CD4-positive, CD25-positive, alpha-beta regulatory T cell (primary cell): ENCODE results near the gene ZNF865. TPM values are rescaled to one million over a fixed set of nuclear protein-coding genes. Genes with fewer than 3 reads are reported as not detected.

Source experiments
- ATAC-seq, 2 donors: fragments of 150-1000 bp; cut with Tn5 transposase; one replicate each; pipeline ENCODE4 v1.10.0; 2021; ENCODE audit warnings: low read depth in 2 of 2, moderate number of reproducible peaks in 2 of 2, moderate library complexity in 1 of 2
- DNase-seq, 3 donors: peaks; one replicate each; pipeline versions ENCODE4 v3.0.0 to v3.0.0-alpha.2; 2012 to 2022; ENCODE audit warnings: mixed read lengths in 1 of 3
- H3K27ac ChIP-seq: one replicate; pipeline ENCODE4 v1.7.0; 2013; ENCODE audit warnings: mild to moderate bottlenecking, low read length; ENCODE audit not compliant: insufficient read depth, poor library complexity, severe bottlenecking
- H3K27me3 ChIP-seq: one replicate; pipeline ENCODE4 v1.7.0; 2013; ENCODE audit warnings: low read length; ENCODE audit not compliant: control insufficient read depth, insufficient read depth
- H3K36me3 ChIP-seq: one replicate; pipeline ENCODE4 v1.7.0; 2013; ENCODE audit warnings: mild to moderate bottlenecking, low read length, moderate library complexity; ENCODE audit not compliant: control insufficient read depth, insufficient read depth
- H3K4me1 ChIP-seq: 2 replicates; pipeline ENCODE4 v1.7.0; 2013; ENCODE audit warnings: mild to moderate bottlenecking, low read length; ENCODE audit not compliant: insufficient read depth, control insufficient read depth, poor library complexity, severe bottlenecking
- H3K4me3 ChIP-seq: one replicate; pipeline ENCODE4 v1.7.0; 2013; ENCODE audit warnings: low read depth, mild to moderate bottlenecking, low read length, moderate library complexity
- H3K9me3 ChIP-seq, 2 experiments: 1 replicate in 1 of 2; 2 replicates in 1 of 2; pipeline ENCODE4 v1.7.0; 2013; ENCODE audit warnings: low read length in 2 of 2, mild to moderate bottlenecking in 1 of 2, moderate library complexity in 1 of 2; ENCODE audit not compliant: control insufficient read depth in 2 of 2
- H3K27ac Mint-ChIP-seq, 3 donors: one replicate each; pipeline ENCODE4 v1.8.0; 2020 to 2022; ENCODE audit warnings: mild to moderate bottlenecking in 3 of 3, mixed read lengths in 3 of 3, moderate library complexity in 2 of 3
- H3K27me3 Mint-ChIP-seq: one replicate; pipeline ENCODE4 v1.8.0; 2022; ENCODE audit warnings: mild to moderate bottlenecking, mixed read lengths
- H3K36me3 Mint-ChIP-seq: one replicate; pipeline ENCODE4 v1.8.0; 2020; ENCODE audit warnings: mixed read lengths
- H3K4me1 Mint-ChIP-seq, 4 donors: one replicate each; pipeline ENCODE4 v1.8.0; 2020 to 2022; ENCODE audit warnings: mixed read lengths in 4 of 4, mild to moderate bottlenecking in 1 of 4
- H3K4me3 Mint-ChIP-seq, 4 donors: one replicate each; pipeline ENCODE4 v1.8.0; 2020 to 2022; ENCODE audit warnings: mild to moderate bottlenecking in 4 of 4, mixed read lengths in 4 of 4, moderate library complexity in 3 of 4
- H3K9me3 Mint-ChIP-seq, 7 donors: one replicate each; pipeline ENCODE4 v1.8.0; 2020 to 2022; ENCODE audit warnings: mixed read lengths in 7 of 7, mild to moderate bottlenecking in 3 of 7, moderate library complexity in 2 of 7
- polyA plus RNA-seq, 4 donors: library from polyadenylated mRNA; unstranded; fragments of 300-500 nt; fragmentation: Illumina TruSeq; gene quantifications; one replicate each; pipeline ENCODE4 v1.2.3, GENCODE V29; 2021
- total RNA-seq: library from RNA; stranded (reverse); gene quantifications from one replicate; pipeline ENCODE4 v1.2.3, GENCODE V29; 2022

Gene ZNF865
- total and polyA plus RNA-seq, 5 donors from 2014 or later = 0.05 to 12.8 (median 0.10) TPM

DNA sequence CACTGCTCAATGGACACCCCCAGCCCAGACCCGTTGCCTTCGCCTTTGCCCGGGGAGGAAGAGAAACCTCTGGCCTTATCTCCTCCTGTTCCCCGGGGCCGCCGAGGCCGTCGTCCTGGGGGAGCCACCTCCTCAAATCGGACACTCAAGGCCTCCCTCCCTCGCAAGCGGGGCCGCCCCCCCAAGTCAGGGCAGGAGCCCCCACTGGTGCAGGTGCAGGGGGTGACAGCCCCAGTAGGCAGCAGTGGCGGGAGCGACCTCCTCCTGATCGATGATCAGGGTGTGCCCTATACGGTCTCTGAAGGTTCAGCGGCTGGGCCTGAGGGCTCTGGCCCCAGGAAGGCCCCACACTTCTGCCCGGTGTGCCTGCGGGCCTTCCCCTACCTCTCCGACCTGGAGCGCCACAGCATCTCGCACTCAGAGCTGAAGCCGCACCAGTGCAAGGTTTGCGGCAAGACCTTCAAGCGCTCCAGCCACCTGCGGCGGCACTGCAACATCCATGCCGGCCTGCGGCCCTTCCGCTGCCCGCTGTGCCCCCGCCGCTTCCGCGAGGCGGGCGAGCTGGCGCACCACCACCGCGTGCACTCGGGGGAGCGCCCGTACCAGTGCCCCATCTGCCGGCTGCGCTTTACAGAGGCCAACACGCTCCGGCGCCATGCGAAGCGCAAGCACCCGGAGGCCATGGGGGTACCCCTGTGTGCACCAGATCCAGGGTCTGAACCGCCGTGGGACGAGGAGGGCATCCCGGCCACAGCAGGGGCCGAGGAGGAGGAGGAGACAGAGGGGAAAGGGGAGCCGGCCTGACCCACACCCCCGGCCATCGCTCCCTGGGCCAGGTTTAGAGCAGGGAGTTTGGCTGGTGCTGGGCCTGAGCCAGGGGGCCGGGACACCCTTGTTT, 3.1 kb upstream of the ZNF865 start:
- no peak for ATAC-seq
- peaks cover 9 to 52% (median 36%) of the 10 kb centered on the region in 4 donors for H3K4me1 Mint-ChIP-seq
- H3K36me3 Mint-ChIP-seq = peaks cover 4% of the 10 kb centered on the region
- H3K27me3 Mint-ChIP-seq = no peaks in the 10 kb centered on the region
- H3K27ac Mint-ChIP-seq = no peak overlapping the region
- H3K9me3 ChIP-seq = no peaks in the 10 kb centered on the region
- no peak overlapping the region for H3K27ac ChIP-seq
- peaks cover 0 to 1% (median 0%) of the 10 kb centered on the region in 7 donors for H3K9me3 Mint-ChIP-seq
- H3K4me3 Mint-ChIP-seq = peak overlapping the region in 2 of 4 donors; percentile 87
- no peaks in the 10 kb centered on the region for H3K27me3 ChIP-seq
- H3K4me1 ChIP-seq = peaks cover 32% of the 10 kb centered on the region
- no peaks in the 10 kb centered on the region for H3K36me3 ChIP-seq
- DNase-seq = no peak
- H3K4me3 ChIP-seq = no peak overlapping the region

DNA sequence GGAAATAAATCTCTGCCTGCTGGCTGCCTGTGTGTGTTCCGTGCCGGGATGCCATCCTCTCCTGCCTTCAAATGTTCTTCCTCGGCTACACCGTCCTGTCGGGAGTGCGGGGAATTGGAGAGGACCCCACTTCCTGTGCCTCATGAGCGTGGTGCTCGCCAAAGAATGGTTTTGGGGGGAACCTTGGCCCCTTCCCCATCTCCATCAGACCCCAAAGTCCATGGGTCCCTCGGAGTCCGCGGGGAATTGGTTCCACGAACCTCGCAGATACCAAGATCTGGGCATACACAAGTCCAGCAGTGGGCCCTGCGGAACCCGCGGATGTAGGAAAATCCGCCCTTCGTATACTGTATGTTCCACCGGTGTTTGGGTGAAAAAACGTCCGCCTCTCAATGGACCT, 2.3 kb upstream of the ZNF865 start:
- Mint-ChIP-seq H3K9me3 (peaks cover 0 to 1% (median 0%) of the 10 kb centered on the region in 7 donors), H3K4me3 (peak overlapping the region in 3 of 4 donors; percentile 31 to 91 (median 85)), H3K27me3 (no peaks in the 10 kb centered on the region), H3K27ac (no peak overlapping the region), H3K4me1 (peaks cover 15 to 60% (median 41%) of the 10 kb centered on the region in 4 donors), H3K36me3 (peaks cover 10% of the 10 kb centered on the region)
- DNase-seq (no peak), ATAC-seq (no peak)
- no peak overlapping the region for H3K4me3 ChIP-seq
- H3K9me3 ChIP-seq = no peaks in the 10 kb centered on the region
- peaks cover 3% of the 10 kb centered on the region for H3K36me3 ChIP-seq
- no peaks in the 10 kb centered on the region for H3K27me3 ChIP-seq
- H3K4me1 ChIP-seq = peaks cover 32% of the 10 kb centered on the region
- H3K27ac ChIP-seq = no peak overlapping the region

DNA sequence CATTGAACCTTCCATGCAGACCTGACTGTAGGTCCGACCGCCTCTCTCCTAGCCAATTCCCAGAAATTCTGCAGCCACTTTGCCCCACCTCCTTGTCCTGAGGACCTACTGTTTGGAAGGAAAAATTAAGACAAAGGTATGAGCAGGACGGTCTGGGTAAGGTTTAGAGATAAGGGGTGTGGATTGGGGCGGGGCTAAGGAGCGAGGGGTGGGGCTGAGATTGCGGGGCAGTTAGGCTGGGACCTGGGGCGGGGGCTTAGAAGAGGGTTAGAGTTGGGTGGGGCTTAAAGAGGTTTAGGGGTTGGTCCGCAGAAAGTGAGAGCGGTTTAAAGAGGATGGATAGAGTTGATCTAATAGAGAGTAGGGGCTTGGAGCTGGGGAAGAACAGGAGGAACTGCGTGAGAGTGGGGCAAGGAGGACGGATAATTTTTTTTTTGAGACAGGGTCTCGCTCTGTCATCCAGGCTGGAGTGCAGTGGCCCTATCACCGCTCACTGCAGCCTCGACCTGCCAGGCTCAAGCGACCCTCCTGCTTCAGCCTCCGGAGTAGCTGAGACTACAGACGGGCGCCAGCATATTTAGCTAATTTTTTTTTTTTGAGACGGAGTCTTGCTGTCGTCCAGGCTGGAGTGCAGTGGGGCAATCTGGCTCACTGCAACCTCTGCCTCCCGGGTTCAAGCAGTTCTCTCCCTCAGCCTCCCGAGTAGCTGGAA, 1.7 kb upstream of the ZNF865 start:
- Mint-ChIP-seq H3K9me3 (peaks cover 0 to 1% (median 0%) of the 10 kb centered on the region in 7 donors), H3K4me1 (peaks cover 15 to 60% (median 40%) of the 10 kb centered on the region in 4 donors), H3K4me3 (peak overlapping the region in 3 of 4 donors; percentile 85 to 91 (median 86)), H3K27ac (no peak overlapping the region), H3K36me3 (peaks cover 12% of the 10 kb centered on the region), H3K27me3 (no peaks in the 10 kb centered on the region)
- no peak overlapping the region for H3K27ac ChIP-seq
- no peak overlapping the region for H3K4me3 ChIP-seq
- H3K9me3 ChIP-seq = no peaks in the 10 kb centered on the region
- peaks cover 3% of the 10 kb centered on the region for H3K36me3 ChIP-seq
- H3K4me1 ChIP-seq = peaks cover 32% of the 10 kb centered on the region
- H3K27me3 ChIP-seq = no peaks in the 10 kb centered on the region
- no peak for ATAC-seq
- no peak for DNase-seq

GRCh38 chr19:55605207-55605636, 225 bp upstream of the ZNF865 start:
- ATAC-seq (peak; percentile 77 to 78), DNase-seq (peak; percentile 97 to 98 (median 97))
- peaks cover 15 to 68% (median 42%) of the 10 kb centered on the region in 4 donors for H3K4me1 Mint-ChIP-seq
- Histone ChIP-seq H3K27me3 (no peaks in the 10 kb centered on the region), H3K36me3 (peaks cover 13% of the 10 kb centered on the region), H3K4me3 (peak overlapping the region; percentile 71), H3K4me1 (peaks cover 32% of the 10 kb centered on the region), H3K9me3 (no peaks in the 10 kb centered on the region), H3K27ac (peak overlapping the region; percentile 93)
- H3K27me3 Mint-ChIP-seq = no peaks in the 10 kb centered on the region
- H3K9me3 Mint-ChIP-seq = no peaks in the 10 kb centered on the region
- H3K4me3 Mint-ChIP-seq = peak overlapping the region; percentile 85 to 91 (median 88)
- H3K27ac Mint-ChIP-seq = peak overlapping the region; percentile 52 to 94 (median 86)
- peaks cover 22% of the 10 kb centered on the region for H3K36me3 Mint-ChIP-seq

- peak overlapping the region; percentile 84 for H3K4me3 ChIP-seq
- peaks cover 27% of the 10 kb centered on the region for H3K36me3 Mint-ChIP-seq
- peaks cover 15% of the 10 kb centered on the region for H3K36me3 ChIP-seq
- no peaks in the 10 kb centered on the region for H3K27me3 Mint-ChIP-seq
- H3K9me3 ChIP-seq = no peaks in the 10 kb centered on the region
- H3K4me3 Mint-ChIP-seq = peak overlapping the region; percentile 90 to 97 (median 94)
- peak overlapping the region; percentile 96 to 99 (median 98) for H3K27ac Mint-ChIP-seq
- H3K27ac ChIP-seq = peak overlapping the region; percentile 93
- ATAC-seq = no peak
- H3K4me1 ChIP-seq = peaks cover 22% of the 10 kb centered on the region
- H3K9me3 Mint-ChIP-seq = no peaks in the 10 kb centered on the region
- peaks cover 15 to 72% (median 42%) of the 10 kb centered on the region in 4 donors for H3K4me1 Mint-ChIP-seq
- no peaks in the 10 kb centered on the region for H3K27me3 ChIP-seq
- DNase-seq = no peak
Measured at GRCh38 chr19:55606471-55606787, 982 bp downstream of the ZNF865 start.

DNA sequence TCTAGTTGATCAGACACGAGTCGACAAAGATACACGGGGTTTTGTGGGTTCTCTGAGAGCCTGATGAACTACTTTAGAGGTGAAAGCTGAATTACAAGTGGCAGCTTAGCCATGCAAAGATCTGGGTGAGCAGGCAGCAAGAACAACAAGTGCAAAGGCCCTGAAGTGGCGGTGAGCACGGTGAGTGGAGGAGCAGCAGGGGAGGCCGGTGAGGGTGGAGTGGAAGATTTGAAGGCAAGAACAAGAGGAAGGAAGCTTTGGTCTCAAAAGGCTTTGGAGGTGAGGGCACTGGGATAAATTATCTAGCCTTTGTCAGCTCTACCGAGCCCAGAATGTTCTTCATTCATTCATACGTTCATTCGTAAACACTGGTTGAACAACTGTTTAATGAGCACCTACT, 1.4 kb downstream of the ZNF865 start:
- Mint-ChIP-seq H3K4me3 (peak overlapping the region; percentile 90 to 97 (median 94)), H3K36me3 (peaks cover 27% of the 10 kb centered on the region), H3K9me3 (no peaks in the 10 kb centered on the region), H3K4me1 (peaks cover 15 to 71% (median 40%) of the 10 kb centered on the region in 4 donors), H3K27ac (peak overlapping the region; percentile 96 to 99 (median 98)), H3K27me3 (no peaks in the 10 kb centered on the region)
- ATAC-seq (no peak), DNase-seq (no peak)
- no peaks in the 10 kb centered on the region for H3K27me3 ChIP-seq
- peaks cover 22% of the 10 kb centered on the region for H3K4me1 ChIP-seq
- H3K9me3 ChIP-seq = no peaks in the 10 kb centered on the region
- H3K27ac ChIP-seq = peak overlapping the region; percentile 93
- H3K4me3 ChIP-seq = no peak overlapping the region
- peaks cover 15% of the 10 kb centered on the region for H3K36me3 ChIP-seq

DNA sequence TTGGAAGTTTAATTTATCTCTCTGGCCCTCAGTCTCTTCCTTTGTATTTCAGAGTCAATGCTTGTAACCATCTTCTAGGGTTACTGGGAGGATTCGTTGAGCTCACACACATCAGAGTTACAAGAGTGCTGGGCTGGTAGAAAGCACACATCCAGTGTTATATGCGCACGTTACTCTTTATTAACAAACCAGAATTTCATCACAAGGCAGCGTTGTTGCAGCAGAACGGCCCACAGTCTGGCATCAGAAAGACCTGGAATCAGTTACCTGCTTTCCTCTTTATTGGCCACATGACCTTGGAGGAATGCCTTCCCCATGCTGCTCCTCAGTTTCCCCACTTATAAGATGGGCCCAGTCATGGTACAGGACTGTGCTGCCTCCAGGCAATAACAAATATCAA, 3.9 kb downstream of the ZNF865 start:
- H3K36me3 Mint-ChIP-seq = peaks cover 33% of the 10 kb centered on the region
- no peak for DNase-seq
- no peak overlapping the region for H3K4me3 ChIP-seq
- H3K27ac Mint-ChIP-seq = no peak overlapping the region
- no peaks in the 10 kb centered on the region for H3K27me3 Mint-ChIP-seq
- H3K36me3 ChIP-seq = peaks cover 15% of the 10 kb centered on the region
- peaks cover 20% of the 10 kb centered on the region for H3K4me1 ChIP-seq
- ATAC-seq = no peak
- H3K27me3 ChIP-seq = no peaks in the 10 kb centered on the region
- no peak overlapping the region for H3K27ac ChIP-seq
- H3K9me3 ChIP-seq = no peaks in the 10 kb centered on the region
- H3K4me3 Mint-ChIP-seq = peak overlapping the region in 2 of 4 donors; percentile 12 to 17
- peaks cover 0 to 2% (median 0%) of the 10 kb centered on the region in 7 donors for H3K9me3 Mint-ChIP-seq
- peaks cover 15 to 77% (median 48%) of the 10 kb centered on the region in 4 donors for H3K4me1 Mint-ChIP-seq
